ENCODE results near the gene ADGRL1.
A peak's percentile ranks its signal among the peaks of the same experiment; 100 is the strongest.

The ADGRL1 gene

GRCh38 chr19:14165990-14166830 lies 39.8 kb downstream of the ADGRL1 start:
- no peak for TF ChIP-seq Cebpa-rat (IDR thresholded peaks at IDR 0.05)
- peak overlapping the region in 9 of 11 experiments; percentile 47 to 79 (median 69); a peak in 12 of 22 replicates for H3K27ac ChIP-seq
- H3K36me3 ChIP-seq = peaks cover 14 to 43% (median 35%) of the 10 kb centered on the region in 11 experiments
- H3K9me3 ChIP-seq (replicated peaks in 1 of 11) = peaks cover 0 to 6% (median 4%) of the 10 kb centered on the region in 11 experiments; a peak in 7 of 22 replicates
- H3K4me3 ChIP-seq = peak overlapping the region in 7 of 10 experiments; percentile 12 to 61 (median 25); a peak in 4 of 20 replicates
- peaks cover 39 to 74% (median 60%) of the 10 kb centered on the region in 10 experiments for H3K4me1 ChIP-seq
- H4K20me1 ChIP-seq = peaks cover 0 to 24% (median 2%) of the 10 kb centered on the region in 11 experiments; a peak in 8 of 22 replicates
- H3K9ac ChIP-seq = peak overlapping the region; percentile 47 to 75 (median 68); a peak in 17 of 22 replicates
- no peaks in the 10 kb centered on the region for H3K27me3 ChIP-seq
- peak overlapping the region; percentile 70 to 97 (median 87) for H3K4me2 ChIP-seq

- Histone ChIP-seq H3K9ac (peak overlapping the region in 8 of 11 experiments; percentile 12 to 63 (median 43); a peak in 11 of 22 replicates), H3K36me3 (peaks cover 4 to 30% (median 22%) of the 10 kb centered on the region in 11 experiments; a peak in 21 of 22 replicates), H3K27ac (peak overlapping the region in 7 of 11 experiments; percentile 3 to 48 (median 25); a peak in 10 of 22 replicates), H3K4me2 (peak overlapping the region; percentile 33 to 97 (median 85); a peak in 20 of 22 replicates), H3K4me3 (no peak overlapping the region), H3K27me3 (no peaks in the 10 kb centered on the region), H3K4me1 (peaks cover 39 to 82% (median 66%) of the 10 kb centered on the region in 10 experiments), H3K9me3 (replicated peaks in 1 of 11) (no peaks in the 10 kb centered on the region; a peak in 2 of 22 replicates), H4K20me1 (peaks cover 0 to 30% (median 6%) of the 10 kb centered on the region in 11 experiments; a peak in 10 of 22 replicates)
- no peak for TF ChIP-seq Cebpa-rat (IDR thresholded peaks at IDR 0.05)
Measured at GRCh38 chr19:14164724-14165493, 41.1 kb downstream of the ADGRL1 start.

- H3K27me3 ChIP-seq = no peaks in the 10 kb centered on the region
- H3K27ac ChIP-seq = no peak overlapping the region
- TF ChIP-seq Cebpa-rat (IDR thresholded peaks at IDR 0.05) = no peak
- peak overlapping the region in 10 of 11 experiments; percentile 24 to 97 (median 62); a peak in 19 of 22 replicates for H3K4me2 ChIP-seq
- peaks cover 0 to 31% (median 18%) of the 10 kb centered on the region in 11 experiments; a peak in 17 of 22 replicates for H3K36me3 ChIP-seq
- peaks cover 43 to 89% (median 73%) of the 10 kb centered on the region in 10 experiments for H3K4me1 ChIP-seq
- H3K4me3 ChIP-seq = no peak overlapping the region
- H3K9ac ChIP-seq = peak overlapping the region in 4 of 11 experiments; percentile 4 to 41 (median 26); a peak in 4 of 22 replicates
- peaks cover 0 to 39% (median 13%) of the 10 kb centered on the region in 11 experiments; a peak in 12 of 22 replicates for H4K20me1 ChIP-seq
- H3K9me3 ChIP-seq (replicated peaks in 1 of 11) = no peaks in the 10 kb centered on the region
Measured at GRCh38 chr19:14164082-14164481, 41.9 kb downstream of the ADGRL1 start.

GRCh38 chr19:14162871-14163297 lies 43.1 kb downstream of the ADGRL1 start:
- H3K4me2 ChIP-seq = peak overlapping the region in 2 of 11 experiments; percentile 87 to 91; a peak in 2 of 22 replicates
- H3K9ac ChIP-seq = no peak overlapping the region
- no peaks in the 10 kb centered on the region for H3K9me3 ChIP-seq (replicated peaks in 1 of 11)
- peaks cover 48 to 89% (median 74%) of the 10 kb centered on the region in 10 experiments for H3K4me1 ChIP-seq
- no peaks in the 10 kb centered on the region for H3K27me3 ChIP-seq
- H3K36me3 ChIP-seq = peaks cover 8 to 39% (median 20%) of the 10 kb centered on the region in 11 experiments
- no peak for TF ChIP-seq Cebpa-rat (IDR thresholded peaks at IDR 0.05)
- H3K27ac ChIP-seq = no peak overlapping the region
- H3K4me3 ChIP-seq = no peak overlapping the region
- peaks cover 0 to 47% (median 16%) of the 10 kb centered on the region in 11 experiments; a peak in 14 of 22 replicates for H4K20me1 ChIP-seq

GRCh38 chr19:14161305-14161704 lies 44.7 kb downstream of the ADGRL1 start:
- no peak for TF ChIP-seq Cebpa-rat (IDR thresholded peaks at IDR 0.05)
- Histone ChIP-seq H3K4me1 (peaks cover 32 to 75% (median 59%) of the 10 kb centered on the region in 10 experiments), H3K9me3 (replicated peaks in 1 of 11) (no peaks in the 10 kb centered on the region), H3K36me3 (peaks cover 21 to 53% (median 34%) of the 10 kb centered on the region in 11 experiments), H3K9ac (no peak overlapping the region), H3K27me3 (no peaks in the 10 kb centered on the region), H3K4me2 (no peak overlapping the region), H3K4me3 (no peak overlapping the region), H4K20me1 (peaks cover 0 to 47% (median 14%) of the 10 kb centered on the region in 11 experiments; a peak in 13 of 22 replicates), H3K27ac (no peak overlapping the region)

- peak overlapping the region in 2 of 11 experiments; percentile 14 to 27; a peak in 2 of 22 replicates for H3K9ac ChIP-seq
- H3K4me3 ChIP-seq = no peak overlapping the region
- H3K36me3 ChIP-seq = peaks cover 26 to 63% (median 43%) of the 10 kb centered on the region in 11 experiments
- H3K27me3 ChIP-seq = no peaks in the 10 kb centered on the region
- no peak overlapping the region for H3K27ac ChIP-seq
- H3K4me2 ChIP-seq = peak overlapping the region in 6 of 11 experiments; percentile 67 to 83 (median 74); a peak in 10 of 22 replicates
- no peaks in the 10 kb centered on the region for H3K9me3 ChIP-seq (replicated peaks in 1 of 11)
- no peak for TF ChIP-seq Cebpa-rat (IDR thresholded peaks at IDR 0.05)
- H4K20me1 ChIP-seq = peaks cover 0 to 47% (median 14%) of the 10 kb centered on the region in 11 experiments; a peak in 13 of 22 replicates
- peaks cover 23 to 64% (median 48%) of the 10 kb centered on the region in 10 experiments for H3K4me1 ChIP-seq
Measured at GRCh38 chr19:14160017-14160703, 45.8 kb downstream of the ADGRL1 start.

- Histone ChIP-seq H3K4me2 (peak overlapping the region in 9 of 11 experiments; percentile 44 to 83 (median 68); a peak in 19 of 22 replicates), H3K27ac (peak overlapping the region in 3 of 11 experiments; percentile 23 to 40 (median 34); a peak in 3 of 22 replicates)
Measured at GRCh38 chr19:14159059-14159458, 46.9 kb downstream of the ADGRL1 start.

More at GRCh38 chr19:14159059-14159458, 46.9 kb downstream of the ADGRL1 start:
- TF ChIP-seq Cebpa-rat (IDR thresholded peaks at IDR 0.05) = no peak
- H3K9me3 ChIP-seq (replicated peaks in 1 of 11) = no peaks in the 10 kb centered on the region
- peaks cover 6 to 45% (median 14%) of the 10 kb centered on the region in 11 experiments; a peak in 13 of 22 replicates for H4K20me1 ChIP-seq
- H3K36me3 ChIP-seq = peaks cover 30 to 71% (median 49%) of the 10 kb centered on the region in 11 experiments
- no peaks in the 10 kb centered on the region for H3K27me3 ChIP-seq
- H3K4me1 ChIP-seq = peaks cover 14 to 53% (median 41%) of the 10 kb centered on the region in 10 experiments; a peak in 19 of 20 replicates
- no peak overlapping the region for H3K4me3 ChIP-seq
- peak overlapping the region in 6 of 11 experiments; percentile 2 to 56 (median 32); a peak in 9 of 22 replicates for H3K9ac ChIP-seq
